ENCODE measurements around the gene AIFM1.
A peak's percentile ranks its signal among the peaks of the same experiment; 100 is the strongest.

Gene AIFM1

GRCh38 chrX:130085551-130086446 is 79.8 kb downstream of the AIFM1 start:
- H3K4me3 ChIP-seq (ENCODE audit: low read depth, low read length), result peak overlapping the region; percentile 64
- TF ChIP-seq, protein P1, sequence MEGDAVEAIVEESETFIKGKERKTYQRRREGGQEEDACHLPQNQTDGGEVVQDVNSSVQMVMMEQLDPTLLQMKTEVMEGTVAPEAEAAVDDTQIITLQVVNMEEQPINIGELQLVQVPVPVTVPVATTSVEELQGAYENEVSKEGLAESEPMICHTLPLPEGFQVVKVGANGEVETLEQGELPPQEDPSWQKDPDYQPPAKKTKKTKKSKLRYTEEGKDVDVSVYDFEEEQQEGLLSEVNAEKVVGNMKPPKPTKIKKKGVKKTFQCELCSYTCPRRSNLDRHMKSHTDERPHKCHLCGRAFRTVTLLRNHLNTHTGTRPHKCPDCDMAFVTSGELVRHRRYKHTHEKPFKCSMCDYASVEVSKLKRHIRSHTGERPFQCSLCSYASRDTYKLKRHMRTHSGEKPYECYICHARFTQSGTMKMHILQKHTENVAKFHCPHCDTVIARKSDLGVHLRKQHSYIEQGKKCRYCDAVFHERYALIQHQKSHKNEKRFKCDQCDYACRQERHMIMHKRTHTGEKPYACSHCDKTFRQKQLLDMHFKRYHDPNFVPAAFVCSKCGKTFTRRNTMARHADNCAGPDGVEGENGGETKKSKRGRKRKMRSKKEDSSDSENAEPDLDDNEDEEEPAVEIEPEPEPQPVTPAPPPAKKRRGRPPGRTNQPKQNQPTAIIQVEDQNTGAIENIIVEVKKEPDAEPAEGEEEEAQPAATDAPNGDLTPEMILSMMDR (IDR thresholded peaks at IDR 0.05; ENCODE audit: insufficient read depth, low read depth, low read length, missing control alignments), result no peak
- DNase-seq (ENCODE audit: low read depth), result peak; percentile 84

- TF ChIP-seq, protein P1 (IDR thresholded peaks at IDR 0.05; ENCODE audit: insufficient read depth, low read depth, low read length, missing control alignments), result no peak
- DNase-seq (ENCODE audit: low read depth), result peak; percentile 90
- H3K4me3 ChIP-seq (ENCODE audit: low read depth, low read length), result peak overlapping the region; percentile 64
Observed at GRCh38 chrX:130084631-130085237, 80.9 kb downstream of the AIFM1 start.

DNA sequence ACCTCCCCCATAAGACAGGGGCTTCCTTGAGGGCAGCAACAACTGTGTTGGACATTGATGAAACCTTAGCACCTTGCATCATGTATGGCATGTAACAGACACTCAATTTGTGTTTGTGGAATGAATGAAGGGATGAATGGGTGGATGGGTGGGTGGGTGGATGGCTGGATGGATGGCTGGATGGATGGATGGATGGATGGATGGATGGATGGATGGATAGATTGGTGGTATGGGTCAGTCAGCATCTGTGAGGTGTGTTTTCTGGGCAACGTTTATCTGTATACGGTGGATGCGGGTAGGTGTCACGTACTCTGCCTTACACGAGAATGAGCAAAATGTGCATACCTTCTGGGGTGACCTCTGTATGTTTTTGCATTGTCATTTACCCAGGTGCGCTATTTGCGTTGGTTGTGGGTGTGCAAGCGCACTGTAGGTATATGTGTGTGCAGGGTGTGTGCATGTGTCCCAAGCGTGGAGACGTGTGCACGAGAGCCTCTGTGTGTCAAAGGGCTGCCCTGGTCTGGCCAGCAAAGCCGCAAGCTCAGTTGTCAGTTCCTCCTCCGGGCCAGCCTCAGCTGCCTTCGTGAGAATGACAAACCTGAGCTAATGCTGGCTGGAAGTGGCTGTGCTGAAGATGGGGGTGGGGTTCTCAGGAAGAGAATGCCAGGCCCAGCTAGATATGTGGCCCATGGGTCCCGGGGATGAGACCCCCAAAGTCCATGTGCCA is 81.8 kb downstream of the AIFM1 start:
- H3K4me3 ChIP-seq (ENCODE audit: low read depth, low read length), result peak overlapping the region; percentile 64
- TF ChIP-seq, protein P1 (IDR thresholded peaks at IDR 0.05; ENCODE audit: insufficient read depth, low read depth, low read length, missing control alignments), result no peak
- DNase-seq (ENCODE audit: low read depth), result peak; percentile 85

- peak overlapping the region; percentile 64 for H3K4me3 ChIP-seq (ENCODE audit: low read depth, low read length)
- DNase-seq (ENCODE audit: low read depth), result peak; percentile 35
- TF ChIP-seq, protein P1 (IDR thresholded peaks at IDR 0.05; ENCODE audit: insufficient read depth, low read depth, low read length, missing control alignments), result no peak
Observed at GRCh38 chrX:130083107-130083490, 82.5 kb downstream of the AIFM1 start.

GRCh38 chrX:130082244-130083106 is 83.2 kb downstream of the AIFM1 start:
- DNase-seq (ENCODE audit: low read depth), result peak; percentile 81
- H3K4me3 ChIP-seq (ENCODE audit: low read depth, low read length), result peak overlapping the region; percentile 64
- TF ChIP-seq, protein P1 (IDR thresholded peaks at IDR 0.05; ENCODE audit: insufficient read depth, low read depth, low read length, missing control alignments), result peak; percentile 49

- no peak overlapping the region for H3K4me3 ChIP-seq (ENCODE audit: low read depth, low read length)
- no peak for DNase-seq (ENCODE audit: low read depth)
- TF ChIP-seq, protein P1 (IDR thresholded peaks at IDR 0.05; ENCODE audit: insufficient read depth, low read depth, low read length, missing control alignments), result no peak
Observed at GRCh38 chrX:130081421-130082045, 84.1 kb downstream of the AIFM1 start.
